CD4-positive, alpha-beta memory T cell (primary cell): ENCODE measurements around the gene ARID4A. TPM values are rescaled to one million over a fixed set of nuclear protein-coding genes. Genes with fewer than 3 reads are reported as not detected.

Experiments used
- polyA plus RNA-seq, 2 donors: library from polyadenylated mRNA; unstranded; fragments of 300-500 nt; fragmentation: Illumina TruSeq; gene quantifications; one replicate each; pipeline ENCODE4 v1.2.3, GENCODE V29; 2021
- total RNA-seq, 2 experiments: library from RNA; stranded (reverse); gene quantifications; one replicate each; pipeline ENCODE4 v1.2.3, GENCODE V29; 2021

ARID4A gene
- total and polyA plus RNA-seq, 4 experiments from 2014 or later: 12.8 to 84.1 (median 58.8) TPM

Other genes starting within 250 kb of the ARID4A start
- not detected for gene ARMH4, start 146.3 kb upstream of the ARID4A start, total RNA-seq
- gene ARMH4, start 146.3 kb upstream of the ARID4A start, polyA plus RNA-seq: not detected
- 10 to 100 TPM; 53.7 to 54.9 TPM for gene ACTR10, start 98.4 kb upstream of the ARID4A start, total RNA-seq
- gene ACTR10, start 98.4 kb upstream of the ARID4A start, polyA plus RNA-seq: 10 to 100 TPM; 85.5 to 87.8 TPM
- 100 to 1,000 TPM; 133 to 138 TPM for gene PSMA3, start 53.7 kb upstream of the ARID4A start, total RNA-seq
- gene PSMA3, start 53.7 kb upstream of the ARID4A start, polyA plus RNA-seq: 100 to 1,000 TPM; 167 to 180 TPM
- not detected for gene TOMM20L, start 97.4 kb downstream of the ARID4A start, total RNA-seq
- gene TOMM20L, start 97.4 kb downstream of the ARID4A start, polyA plus RNA-seq: not detected
- 10 to 100 TPM; 28.0 to 28.3 TPM for gene TIMM9, start 129.0 kb downstream of the ARID4A start, total RNA-seq
- 10 to 100 TPM; 41.5 to 51.9 TPM for gene TIMM9, start 129.0 kb downstream of the ARID4A start, polyA plus RNA-seq
- gene KIAA0586, start 129.2 kb downstream of the ARID4A start, total RNA-seq: 10 to 100 TPM; 43.3 to 48.2 TPM
- 10 to 100 TPM; 13.7 to 24.8 TPM for gene KIAA0586, start 129.2 kb downstream of the ARID4A start, polyA plus RNA-seq